ENCODE data around the gene PMCH. TPM values are rescaled to one million over a fixed set of nuclear protein-coding genes. Genes with fewer than 3 reads are reported as not detected.
"Not testable (repeated sequence)": the region's sequence is repeated elsewhere in the genome, so short reads cannot be mapped to it uniquely, and the experiment has no call there.

The PMCH gene
- total and polyA plus RNA-seq, 2 experiments from 2014 or later = not detected

DNA sequence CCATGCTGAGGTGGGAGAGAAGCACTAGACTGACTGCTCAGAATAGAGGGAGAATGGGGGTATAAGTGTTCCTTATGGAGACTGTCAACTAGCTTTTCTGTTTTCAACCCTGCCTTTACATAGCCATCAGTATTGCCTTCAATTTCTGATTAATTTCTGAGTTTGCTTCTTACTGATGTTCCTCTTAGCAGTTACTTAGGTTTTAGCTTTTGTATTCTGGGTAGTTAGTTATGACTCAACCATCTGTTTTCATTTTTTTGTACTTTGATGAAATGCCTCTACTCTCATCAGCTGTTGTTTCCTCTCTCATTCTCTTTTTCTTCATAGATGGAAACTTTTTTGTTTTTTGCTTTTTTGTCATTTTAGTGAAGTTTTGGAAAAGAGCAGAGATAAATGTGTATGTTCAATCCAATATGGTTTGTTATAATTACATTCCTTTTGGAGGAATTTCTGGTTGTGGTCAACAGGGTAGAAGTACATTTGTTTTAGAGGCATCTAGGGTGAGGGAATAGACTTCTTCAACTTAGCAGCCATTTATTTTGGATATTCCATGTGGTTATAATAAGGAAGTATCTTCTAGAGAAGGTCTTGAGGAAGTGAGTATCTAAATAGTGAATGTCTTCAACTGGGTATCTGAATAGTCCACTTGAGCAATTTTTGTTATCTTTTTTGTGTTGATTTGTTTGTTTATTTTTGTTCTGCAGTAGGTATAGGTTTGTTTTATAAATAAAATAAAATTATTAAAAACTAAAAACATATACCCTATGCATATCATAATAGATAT lies 29.6 kb downstream of the PMCH start:
- H2AFZ ChIP-seq = peak overlapping the region; percentile 57
- peaks cover 10% of the 10 kb centered on the region; the same call in 1 of the 2 replicates for H3F3A ChIP-seq (ENCODE audit: insufficient read depth)
- H3K27me3 ChIP-seq (replicated peaks; ENCODE audit: insufficient read depth) = no peaks in the 10 kb centered on the region
- H4K20me1 ChIP-seq (ENCODE audit: insufficient read depth) = no peaks in the 10 kb centered on the region
- DNase-seq = peak; percentile 54
- H3K27ac ChIP-seq = peak overlapping the region; percentile 22
- no peak for TF ChIP-seq EZH2phosphoT487 (IDR thresholded peaks at IDR 0.05; ENCODE audit: insufficient read depth, low read depth)
- TF ChIP-seq EZH2 (IDR thresholded peaks at IDR 0.05; ENCODE audit: insufficient read depth, poor library complexity, severe bottlenecking) = no peak
- peak overlapping the region; percentile 9; the same call in 1 of the 2 replicates for H3K9ac ChIP-seq
- H3K9me3 ChIP-seq (ENCODE audit: low read depth) = no peaks in the 10 kb centered on the region
- H3K4me1 ChIP-seq (ENCODE audit: insufficient read depth) = peaks cover 24% of the 10 kb centered on the region
- H3K9me2 ChIP-seq (ENCODE audit: insufficient read depth) = no peaks in the 10 kb centered on the region
- H3K4me3 ChIP-seq = no peak overlapping the region
- no peaks in the 10 kb centered on the region for H3K79me2 ChIP-seq (ENCODE audit: insufficient read depth)
- no peaks in the 10 kb centered on the region for H3K36me3 ChIP-seq (ENCODE audit: low read depth)
- peak overlapping the region; percentile 8 for H3K4me2 ChIP-seq (ENCODE audit: unreplicated experiment)
- in situ Hi-C loops (cut with MboI) = no loop called here

DNA sequence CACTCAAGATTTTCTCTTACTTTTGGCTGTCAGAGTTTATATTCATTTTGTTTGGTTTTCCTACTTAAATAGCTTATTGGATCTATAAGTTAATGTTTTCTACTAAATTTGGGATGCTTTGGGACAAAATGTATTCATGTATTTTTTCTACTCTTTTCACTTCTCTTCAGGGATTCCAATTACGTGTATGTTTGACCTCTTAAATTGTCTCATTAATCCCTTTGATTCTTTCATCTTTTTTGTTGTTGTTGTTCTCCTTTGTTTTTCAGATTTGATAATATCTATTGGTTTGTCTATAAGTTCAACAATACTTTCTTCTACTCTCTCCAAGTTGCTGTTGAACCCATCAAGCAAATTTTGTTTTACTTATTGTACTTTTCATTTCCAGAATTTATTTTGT lies 34.2 kb downstream of the PMCH start:
- Histone ChIP-seq H3K9me2 (ENCODE audit: insufficient read depth) (no peaks in the 10 kb centered on the region), H3K79me2 (ENCODE audit: insufficient read depth) (no peaks in the 10 kb centered on the region), H3K4me3 (no peak overlapping the region), H3K4me2 (ENCODE audit: unreplicated experiment) (no peak overlapping the region), H3K4me1 (ENCODE audit: insufficient read depth) (peaks cover 10% of the 10 kb centered on the region), H4K20me1 (ENCODE audit: insufficient read depth) (no peaks in the 10 kb centered on the region), H3K27ac (no peak overlapping the region), H3K9ac (no peak overlapping the region), H3F3A (ENCODE audit: insufficient read depth) (peaks cover 10% of the 10 kb centered on the region; the same call in 1 of the 2 replicates), H2AFZ (no peak overlapping the region), H3K9me3 (ENCODE audit: low read depth) (no peaks in the 10 kb centered on the region), H3K27me3 (replicated peaks; ENCODE audit: insufficient read depth) (no peaks in the 10 kb centered on the region), H3K36me3 (ENCODE audit: low read depth) (no peaks in the 10 kb centered on the region)
- WGBS, 2 experiments (ENCODE audit: low coverage in 1 of 2, low lambda C conversion rate in 2 of 2, missing lambda C conversion rate in 2 of 2) = 98 to 100% methylated on average over 1 of the region's 1 CpG
- TF ChIP-seq EZH2phosphoT487 (IDR thresholded peaks at IDR 0.05; ENCODE audit: insufficient read depth, low read depth) = no peak
- TF ChIP-seq EZH2 (IDR thresholded peaks at IDR 0.05; ENCODE audit: insufficient read depth, poor library complexity, severe bottlenecking) = no peak
- DNase-seq = no peak
- in situ Hi-C loops (cut with MboI) = no loop called here

DNA sequence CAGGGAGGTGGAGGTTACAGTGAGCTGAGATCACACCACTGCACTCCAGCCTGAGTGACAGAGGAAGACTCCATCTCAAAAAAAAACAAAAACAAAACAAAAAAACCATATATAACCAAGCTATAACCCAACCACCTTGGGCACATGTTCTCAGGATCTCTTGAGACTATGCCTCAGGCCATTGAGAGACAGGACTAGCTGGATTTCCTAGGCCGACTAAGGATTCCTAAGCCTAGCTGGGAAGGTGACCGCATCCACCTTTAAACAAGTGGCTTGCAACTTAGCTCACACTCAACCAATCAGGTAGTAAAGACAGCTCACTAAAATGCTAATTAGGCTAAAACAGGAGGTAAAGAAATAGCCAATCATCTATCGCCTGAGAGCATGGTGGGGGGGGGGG lies 42.4 kb downstream of the PMCH start:
- H3K27me3 ChIP-seq (replicated peaks; ENCODE audit: insufficient read depth); H3K4me1 ChIP-seq (ENCODE audit: insufficient read depth); H2AFZ ChIP-seq; H3K4me2 ChIP-seq (ENCODE audit: unreplicated experiment); H3K9me3 ChIP-seq (ENCODE audit: low read depth); H3K9ac ChIP-seq; H3K4me3 ChIP-seq; DNase-seq; H3K36me3 ChIP-seq (ENCODE audit: low read depth); H3F3A ChIP-seq (ENCODE audit: insufficient read depth); H3K27ac ChIP-seq; in situ Hi-C loops (cut with MboI); H3K9me2 ChIP-seq (ENCODE audit: insufficient read depth); H4K20me1 ChIP-seq (ENCODE audit: insufficient read depth); H3K79me2 ChIP-seq (ENCODE audit: insufficient read depth): not testable (repeated sequence)
- whole genome bisulfite sequencing, 2 experiments (ENCODE audit: low coverage in 1 of 2, low lambda C conversion rate in 2 of 2, missing lambda C conversion rate in 2 of 2) = 96 to 100% methylated on average over 3 of the region's 3 CpGs

DNA sequence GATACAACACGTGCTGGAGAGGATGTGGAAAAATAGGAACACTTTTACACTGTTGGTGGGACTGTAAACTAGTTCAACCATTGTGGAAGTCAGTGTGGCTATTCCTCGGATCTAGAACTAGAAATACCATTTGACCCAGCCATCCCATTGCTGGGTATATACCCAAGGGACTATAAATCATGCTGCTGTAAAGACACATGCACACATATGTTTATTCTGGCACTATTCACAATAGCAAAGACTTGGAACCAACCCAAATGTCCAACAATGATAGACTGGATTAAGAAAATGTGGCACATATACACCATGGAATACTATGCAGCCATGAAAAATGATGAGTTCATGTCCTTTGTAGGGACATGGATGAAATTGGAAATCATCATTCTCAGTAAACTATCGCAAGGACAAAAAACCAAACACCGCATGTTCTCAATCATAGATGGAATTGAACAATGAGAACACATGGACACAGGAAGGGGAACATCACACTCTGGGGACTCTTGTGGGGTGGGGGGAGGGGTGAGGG lies 50.5 kb downstream of the PMCH start:
- DNase-seq; H3K4me3 ChIP-seq; H3K27ac ChIP-seq; in situ Hi-C loops (cut with MboI); H3K9ac ChIP-seq; H3K9me3 ChIP-seq (ENCODE audit: low read depth); H2AFZ ChIP-seq; H4K20me1 ChIP-seq (ENCODE audit: insufficient read depth); H3K9me2 ChIP-seq (ENCODE audit: insufficient read depth); H3K4me1 ChIP-seq (ENCODE audit: insufficient read depth); H3K4me2 ChIP-seq (ENCODE audit: unreplicated experiment); H3K36me3 ChIP-seq (ENCODE audit: low read depth); H3K79me2 ChIP-seq (ENCODE audit: insufficient read depth); H3K27me3 ChIP-seq (replicated peaks; ENCODE audit: insufficient read depth); H3F3A ChIP-seq (ENCODE audit: insufficient read depth): not testable (repeated sequence)
- WGBS, 2 experiments (ENCODE audit: low coverage in 1 of 2, low lambda C conversion rate in 2 of 2, missing lambda C conversion rate in 2 of 2) = 93 to 95% methylated on average over 4 of the region's 4 CpGs

Small RNA genes lying within 50 kb of the gene (small RNA-seq; reads per million reads assigned to genes)
- not detected for gene RN7SL793P (ENCODE audit: low read depth, low replicate concordance)

Other genes starting within 250 kb of the PMCH start
- gene WASHC3, start 135.8 kb downstream of the PMCH start, total RNA-seq (2014; rRNA removed; shearing (Covaris generic)) = 98.3 and 103 TPM in 2 replicates
- 143 and 150 TPM in 2 replicates for gene WASHC3, start 135.8 kb downstream of the PMCH start, polyA plus RNA-seq (2016; fragmentation: Nextera tagmentation; extraction: Ambion mirVana)
- 39.4 and 53.9 TPM in 2 replicates for gene NUP37, start 77.7 kb downstream of the PMCH start, total RNA-seq (2014; rRNA removed; shearing (Covaris generic))
- gene NUP37, start 77.7 kb downstream of the PMCH start, polyA plus RNA-seq (2016; fragmentation: Nextera tagmentation; extraction: Ambion mirVana) = 48.5 and 50.7 TPM in 2 replicates
- gene PARPBP, start 77.7 kb downstream of the PMCH start, total RNA-seq (2014; rRNA removed; shearing (Covaris generic)) = 10.1 and 13.4 TPM in 2 replicates
- 9.5 and 10.3 TPM in 2 replicates for gene PARPBP, start 77.7 kb downstream of the PMCH start, polyA plus RNA-seq (2016; fragmentation: Nextera tagmentation; extraction: Ambion mirVana)